ENCODE data around the gene ARHGDIG.
A peak's percentile ranks its signal among the peaks of the same experiment; 100 is the strongest.

The ARHGDIG gene

GRCh38 chr16:305916-306626 is 25.7 kb downstream of the ARHGDIG start:
- TF ChIP-seq POLR2AphosphoS5 (IDR thresholded peaks at IDR 0.05; ENCODE audit: low read depth, low read length), result no peak
- no peak for TF ChIP-seq POU2F2 (IDR thresholded peaks at IDR 0.05; ENCODE audit: low read depth, low read length)
- TF ChIP-seq POLR2A (IDR thresholded peaks at IDR 0.05; ENCODE audit: low read depth, low read length), result no peak
- no peak for TF ChIP-seq SPI1 (IDR thresholded peaks at IDR 0.05; ENCODE audit: low read depth, low read length)
- TF ChIP-seq TAF1 (IDR thresholded peaks at IDR 0.05; ENCODE audit: low read depth, low read length), result no peak
- no peak for TF ChIP-seq PAX5 (IDR thresholded peaks at IDR 0.05; ENCODE audit: insufficient read depth, low read length, severe bottlenecking)
- no peak for DNase-seq (ENCODE audit: insufficient read length, low spot score)
- FAIRE-seq, result no peak

- FAIRE-seq (no peak), DNase-seq (ENCODE audit: insufficient read length, low spot score) (no peak)
- TF ChIP-seq SPI1 (IDR thresholded peaks at IDR 0.05; ENCODE audit: low read depth, low read length) (no peak), POLR2A (IDR thresholded peaks at IDR 0.05; ENCODE audit: low read depth, low read length) (no peak), TAF1 (IDR thresholded peaks at IDR 0.05; ENCODE audit: low read depth, low read length) (no peak), POLR2AphosphoS5 (IDR thresholded peaks at IDR 0.05; ENCODE audit: low read depth, low read length) (no peak), POU2F2 (IDR thresholded peaks at IDR 0.05; ENCODE audit: low read depth, low read length) (no peak), PAX5 (IDR thresholded peaks at IDR 0.05; ENCODE audit: insufficient read depth, low read length, severe bottlenecking) (no peak)
These were observed 26.6 kb downstream of the ARHGDIG start for GRCh38 chr16:306911-307370.

GRCh38 chr16:307691-308312 is 27.4 kb downstream of the ARHGDIG start:
- DNase-seq (ENCODE audit: insufficient read length, low spot score), result no peak
- TF ChIP-seq SPI1 (IDR thresholded peaks at IDR 0.05; ENCODE audit: low read depth, low read length) (no peak), TAF1 (IDR thresholded peaks at IDR 0.05; ENCODE audit: low read depth, low read length) (no peak), POLR2A (IDR thresholded peaks at IDR 0.05; ENCODE audit: low read depth, low read length) (no peak), POLR2AphosphoS5 (IDR thresholded peaks at IDR 0.05; ENCODE audit: low read depth, low read length) (no peak), POU2F2 (IDR thresholded peaks at IDR 0.05; ENCODE audit: low read depth, low read length) (no peak), PAX5 (IDR thresholded peaks at IDR 0.05; ENCODE audit: insufficient read depth, low read length, severe bottlenecking) (no peak)
- no peak for FAIRE-seq

DNA sequence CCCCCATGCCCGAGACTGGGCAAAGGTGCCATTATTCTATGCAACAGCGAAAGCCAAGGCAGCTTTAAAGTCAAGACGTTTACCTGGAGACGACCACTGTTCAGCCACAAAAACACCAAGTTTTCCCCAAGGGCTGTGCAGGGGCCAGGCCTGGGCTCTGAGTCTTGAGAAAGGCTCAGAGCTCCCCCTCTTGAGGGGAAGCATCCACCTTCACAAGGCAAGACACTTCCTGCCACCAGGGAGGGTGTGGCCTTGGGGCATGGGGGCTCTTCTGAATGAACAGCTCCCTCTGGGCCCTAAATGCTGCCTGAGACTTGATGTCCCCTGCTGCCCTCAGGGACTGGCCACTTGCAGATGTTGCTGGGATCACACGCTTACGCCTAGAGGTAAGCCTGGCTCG is 29.1 kb downstream of the ARHGDIG start:
- FAIRE-seq, result peak; percentile 57
- TF ChIP-seq POLR2AphosphoS5 (IDR thresholded peaks at IDR 0.05; ENCODE audit: low read depth, low read length), result no peak
- no peak for TF ChIP-seq PAX5 (IDR thresholded peaks at IDR 0.05; ENCODE audit: insufficient read depth, low read length, severe bottlenecking)
- no peak for TF ChIP-seq POU2F2 (IDR thresholded peaks at IDR 0.05; ENCODE audit: low read depth, low read length)
- TF ChIP-seq POLR2A (IDR thresholded peaks at IDR 0.05; ENCODE audit: low read depth, low read length), result no peak
- TF ChIP-seq SPI1 (IDR thresholded peaks at IDR 0.05; ENCODE audit: low read depth, low read length), result no peak
- no peak for TF ChIP-seq TAF1 (IDR thresholded peaks at IDR 0.05; ENCODE audit: low read depth, low read length)
- no peak for DNase-seq (ENCODE audit: insufficient read length, low spot score)

DNA sequence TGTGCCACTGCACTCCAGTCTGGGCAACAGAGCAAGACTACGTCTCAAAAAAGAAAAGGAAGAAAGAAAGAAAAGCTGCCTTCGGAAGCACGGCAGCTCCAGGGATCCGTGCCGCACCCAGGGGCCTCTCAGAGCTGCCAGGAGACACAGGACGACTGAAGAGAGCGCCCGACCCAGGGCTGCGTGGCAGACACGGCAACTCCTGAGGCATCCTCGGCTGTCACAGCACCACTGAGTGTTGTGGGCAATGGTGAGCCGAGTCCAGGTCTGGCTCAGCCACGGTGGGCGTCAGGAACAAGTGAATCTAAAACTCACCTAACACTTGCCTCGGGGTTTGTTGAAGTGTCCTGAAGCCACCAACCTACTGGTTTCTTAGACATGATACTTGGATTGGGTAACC is 31.3 kb downstream of the ARHGDIG start:
- TF ChIP-seq PAX5 (IDR thresholded peaks at IDR 0.05; ENCODE audit: insufficient read depth, low read length, severe bottlenecking), result no peak
- TF ChIP-seq SPI1 (IDR thresholded peaks at IDR 0.05; ENCODE audit: low read depth, low read length), result no peak
- TF ChIP-seq POLR2A (IDR thresholded peaks at IDR 0.05; ENCODE audit: low read depth, low read length), result no peak
- no peak for TF ChIP-seq POLR2AphosphoS5 (IDR thresholded peaks at IDR 0.05; ENCODE audit: low read depth, low read length)
- no peak for TF ChIP-seq TAF1 (IDR thresholded peaks at IDR 0.05; ENCODE audit: low read depth, low read length)

GRCh38 chr16:314351-314750 is 34.0 kb downstream of the ARHGDIG start:
- TF ChIP-seq TAF1 (IDR thresholded peaks at IDR 0.05; ENCODE audit: low read depth, low read length) (no peak), POU2F2 (IDR thresholded peaks at IDR 0.05; ENCODE audit: low read depth, low read length) (no peak), POLR2AphosphoS5 (IDR thresholded peaks at IDR 0.05; ENCODE audit: low read depth, low read length) (no peak), POLR2A (IDR thresholded peaks at IDR 0.05; ENCODE audit: low read depth, low read length) (no peak), SPI1 (IDR thresholded peaks at IDR 0.05; ENCODE audit: low read depth, low read length) (no peak), PAX5 (IDR thresholded peaks at IDR 0.05; ENCODE audit: insufficient read depth, low read length, severe bottlenecking) (no peak)
- FAIRE-seq (no peak), DNase-seq (ENCODE audit: insufficient read length, low spot score) (no peak)

More for the DNA sequence above, 31.3 kb downstream of the ARHGDIG start:
- FAIRE-seq, result no peak
- no peak for DNase-seq (ENCODE audit: insufficient read length, low spot score)

GRCh38 chr16:314795-315299 is 34.5 kb downstream of the ARHGDIG start:
- TF ChIP-seq POU2F2 (IDR thresholded peaks at IDR 0.05; ENCODE audit: low read depth, low read length), result no peak
- FAIRE-seq, result no peak

GRCh38 chr16:316741-317464 is 36.5 kb downstream of the ARHGDIG start:
- DNase-seq (ENCODE audit: insufficient read length, low spot score) (no peak), FAIRE-seq (no peak)
- TF ChIP-seq PAX5 (IDR thresholded peaks at IDR 0.05; ENCODE audit: insufficient read depth, low read length, severe bottlenecking) (no peak), TAF1 (IDR thresholded peaks at IDR 0.05; ENCODE audit: low read depth, low read length) (no peak), POU2F2 (IDR thresholded peaks at IDR 0.05; ENCODE audit: low read depth, low read length) (no peak), SPI1 (IDR thresholded peaks at IDR 0.05; ENCODE audit: low read depth, low read length) (no peak), POLR2A (IDR thresholded peaks at IDR 0.05; ENCODE audit: low read depth, low read length) (no peak), POLR2AphosphoS5 (IDR thresholded peaks at IDR 0.05; ENCODE audit: low read depth, low read length) (no peak)

More at GRCh38 chr16:314795-315299, 34.5 kb downstream of the ARHGDIG start:
- DNase-seq (ENCODE audit: insufficient read length, low spot score), result peak; percentile 11

DNA sequence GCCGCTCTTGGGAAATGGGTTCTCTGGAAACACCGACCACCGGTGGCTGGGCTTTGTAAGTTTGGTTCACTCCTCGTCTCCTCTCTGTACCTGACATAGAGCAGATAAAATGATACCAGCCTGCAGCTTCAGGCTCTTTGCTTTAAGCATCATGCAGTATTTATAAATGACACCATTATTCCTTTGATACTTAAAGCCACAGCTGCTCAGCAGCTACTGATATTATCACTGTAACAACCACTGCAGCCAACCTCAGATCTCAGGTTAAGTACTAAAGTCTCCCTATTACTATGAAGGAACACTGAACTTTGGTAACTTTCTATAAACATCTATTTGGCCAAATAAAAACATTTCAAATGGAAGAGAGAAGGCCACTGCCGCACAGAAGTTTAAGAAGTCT is 37.2 kb downstream of the ARHGDIG start:
- FAIRE-seq (no peak), DNase-seq (ENCODE audit: insufficient read length, low spot score) (no peak)
- TF ChIP-seq TAF1 (IDR thresholded peaks at IDR 0.05; ENCODE audit: low read depth, low read length), result no peak
- TF ChIP-seq POU2F2 (IDR thresholded peaks at IDR 0.05; ENCODE audit: low read depth, low read length), result no peak
- no peak for TF ChIP-seq POLR2A (IDR thresholded peaks at IDR 0.05; ENCODE audit: low read depth, low read length)
- TF ChIP-seq SPI1 (IDR thresholded peaks at IDR 0.05; ENCODE audit: low read depth, low read length), result no peak
- TF ChIP-seq POLR2AphosphoS5 (IDR thresholded peaks at IDR 0.05; ENCODE audit: low read depth, low read length), result no peak
- no peak for TF ChIP-seq PAX5 (IDR thresholded peaks at IDR 0.05; ENCODE audit: insufficient read depth, low read length, severe bottlenecking)
